ENCODE measurements around the gene GFPT1.

- TF ChIP-seq POLR2AphosphoS5 (IDR thresholded peaks at IDR 0.05) = no peak
- no peak for TF ChIP-seq POLR2A (IDR thresholded peaks at IDR 0.05)
- TF ChIP-seq CTCF (IDR thresholded peaks at IDR 0.05) = no peak
- TF ChIP-seq EP300 (IDR thresholded peaks at IDR 0.05) = no peak
These were observed 17.2 kb downstream of the GFPT1 start for GRCh38 chr2:69369802-69370201.
